Hepatocyte (in vitro differentiated cells): ENCODE results near the gene LTB4R2. TPM values are rescaled to one million over a fixed set of nuclear protein-coding genes. Genes with fewer than 3 reads are reported as not detected.

Source experiments
- DNase-seq: peaks from one replicate; pipeline ENCODE4 v3.0.0-alpha.2; 2016; ENCODE audit warnings: low spot score
- H2AFZ ChIP-seq: fragments of 200-600 bp; sonication (generic); 2 replicates; pipeline ENCODE4 v1.6.0; 2016; ENCODE audit warnings: antibody characterized with exemption, mild to moderate bottlenecking
- H3K27ac ChIP-seq: fragments of 200-600 bp; sonication (generic); 2 replicates; pipeline ENCODE4 v1.5.1; 2016; ENCODE audit warnings: mild to moderate bottlenecking
- H3K27me3 ChIP-seq: fragments of 200-600 bp; sonication (generic); 2 replicates; pipeline ENCODE4 v1.6.1; 2016
- H3K36me3 ChIP-seq: fragments of 200-600 bp; sonication (generic); replicated peaks from 2 replicates; pipeline ENCODE4 v1.5.1; 2016; ENCODE audit warnings: low read depth; ENCODE audit not compliant: insufficient read depth
- H3K4me1 ChIP-seq: fragments of 200-600 bp; sonication (generic); 2 replicates; pipeline ENCODE4 v1.5.1; 2016; ENCODE audit warnings: mild to moderate bottlenecking, moderate library complexity; ENCODE audit not compliant: insufficient read depth
- H3K4me2 ChIP-seq: fragments of 200-600 bp; sonication (generic); 2 replicates; pipeline ENCODE4 v1.6.0; 2016
- H3K4me3 ChIP-seq: fragments of 200-600 bp; sonication (generic); 2 replicates; pipeline ENCODE4 v1.5.1; 2016; ENCODE audit warnings: mild to moderate bottlenecking
- H3K79me2 ChIP-seq: fragments of 200-600 bp; sonication (generic); 2 replicates; pipeline ENCODE4 v1.6.0; 2017; ENCODE audit warnings: mild to moderate bottlenecking
- H3K9me2 ChIP-seq: fragments of 200-600 bp; sonication (generic); replicated peaks from 2 replicates; pipeline ENCODE4 v1.6.0; 2017; ENCODE audit warnings: mild to moderate bottlenecking; ENCODE audit not compliant: insufficient read depth
- H3K9me3 ChIP-seq: fragments of 200-600 bp; sonication (generic); 2 replicates; pipeline ENCODE4 v1.5.1; 2016; ENCODE audit warnings: low read depth, mild to moderate bottlenecking
- H4K20me1 ChIP-seq: fragments of 200-600 bp; sonication (generic); 2 replicates; pipeline ENCODE4 v1.6.0; 2016; ENCODE audit warnings: mild to moderate bottlenecking; ENCODE audit not compliant: insufficient read depth, poor library complexity, severe bottlenecking
- EZH2 ChIP-seq: fragments of 200-600 bp; sonication (generic); IDR thresholded peaks from 2 replicates; pipeline ENCODE4 v1.6.1; 2016; ENCODE audit warnings: antibody characterized with exemption, mild to moderate bottlenecking, borderline replicate concordance
- EZH2phosphoT487 ChIP-seq: fragments of 200-600 bp; sonication (generic); IDR thresholded peaks from one replicate; pipeline ENCODE4 v1.6.1; 2018; ENCODE audit warnings: antibody characterized with exemption, mild to moderate bottlenecking, low read depth, moderate library complexity; ENCODE audit not compliant: unreplicated experiment, severe bottlenecking
- WGBS: methylation state at CpG from one replicate; pipeline ENCODE4 v1.1.6; 2016; ENCODE audit warnings: low lambda C conversion rate; ENCODE audit errors: missing lambda C conversion rate; 5-methylcytosine and 5-hydroxymethylcytosine counted together
- polyA plus RNA-seq: library from polyadenylated mRNA; unstranded; fragments of >200 nt; fragmentation: Nextera tagmentation; extraction: Ambion mirVana; gene quantifications from 2 replicates; pipeline ENCODE4 v1.2.1, GENCODE V29; 2016
- total RNA-seq: library from RNA; depleted of rRNA; stranded (reverse); fragments of >200 nt; gene quantifications from 2 replicates; pipeline ENCODE4 v1.2.3, GENCODE V29; 2014
- TF ChIP-seq, protein P1 (sequence below): fragments of 200-600 bp; sonication (generic); IDR thresholded peaks from 2 replicates; pipeline ENCODE4 v1.5.1; 2016; ENCODE audit warnings: antibody characterized with exemption, mild to moderate bottlenecking; ENCODE audit not compliant: poor library complexity

Gene LTB4R2
- total and polyA plus RNA-seq, 2 experiments from 2014 or later: 0.92 to 3.6 TPM

DNA sequence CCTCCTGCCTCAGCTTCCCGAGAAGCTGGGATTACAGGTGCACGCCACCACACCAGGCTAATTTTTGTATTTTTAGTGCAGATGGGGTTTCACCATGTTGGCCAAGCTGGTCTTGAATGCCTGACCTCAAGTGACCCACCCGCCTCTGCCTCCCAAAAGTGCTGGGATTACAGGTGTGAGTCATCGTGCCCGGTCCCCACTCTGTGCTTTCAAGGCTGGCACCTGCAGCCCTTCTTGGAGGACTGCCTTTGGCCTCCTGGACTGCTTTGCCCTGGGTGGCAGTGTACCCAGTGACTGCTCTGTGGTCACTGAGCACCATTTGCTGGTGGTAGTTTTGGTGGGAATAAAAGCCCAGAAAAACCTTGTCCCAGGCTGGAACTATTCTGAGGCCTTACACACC lies 22.9 kb upstream of the LTB4R2 start:
- H3K36me3 ChIP-seq: no peaks in the 10 kb centered on the region
- no peak for TF ChIP-seq EZH2
- no peak for TF ChIP-seq EZH2phosphoT487
- TF ChIP-seq, protein P1, sequence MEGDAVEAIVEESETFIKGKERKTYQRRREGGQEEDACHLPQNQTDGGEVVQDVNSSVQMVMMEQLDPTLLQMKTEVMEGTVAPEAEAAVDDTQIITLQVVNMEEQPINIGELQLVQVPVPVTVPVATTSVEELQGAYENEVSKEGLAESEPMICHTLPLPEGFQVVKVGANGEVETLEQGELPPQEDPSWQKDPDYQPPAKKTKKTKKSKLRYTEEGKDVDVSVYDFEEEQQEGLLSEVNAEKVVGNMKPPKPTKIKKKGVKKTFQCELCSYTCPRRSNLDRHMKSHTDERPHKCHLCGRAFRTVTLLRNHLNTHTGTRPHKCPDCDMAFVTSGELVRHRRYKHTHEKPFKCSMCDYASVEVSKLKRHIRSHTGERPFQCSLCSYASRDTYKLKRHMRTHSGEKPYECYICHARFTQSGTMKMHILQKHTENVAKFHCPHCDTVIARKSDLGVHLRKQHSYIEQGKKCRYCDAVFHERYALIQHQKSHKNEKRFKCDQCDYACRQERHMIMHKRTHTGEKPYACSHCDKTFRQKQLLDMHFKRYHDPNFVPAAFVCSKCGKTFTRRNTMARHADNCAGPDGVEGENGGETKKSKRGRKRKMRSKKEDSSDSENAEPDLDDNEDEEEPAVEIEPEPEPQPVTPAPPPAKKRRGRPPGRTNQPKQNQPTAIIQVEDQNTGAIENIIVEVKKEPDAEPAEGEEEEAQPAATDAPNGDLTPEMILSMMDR: no peak
- H3K4me2 ChIP-seq: no peak overlapping the region
- no peaks in the 10 kb centered on the region for H3K79me2 ChIP-seq
- H3K4me3 ChIP-seq: no peak overlapping the region
- H3K27ac ChIP-seq: no peak overlapping the region
- H3K27me3 ChIP-seq: no peaks in the 10 kb centered on the region
- H3K9me2 ChIP-seq: no peaks in the 10 kb centered on the region
- no peak overlapping the region for H2AFZ ChIP-seq
- 95% methylated on average over 5 of the region's 5 CpGs for WGBS
- H4K20me1 ChIP-seq: no peaks in the 10 kb centered on the region
- H3K9me3 ChIP-seq: no peaks in the 10 kb centered on the region
- no peaks in the 10 kb centered on the region for H3K4me1 ChIP-seq
- no peak for DNase-seq

DNA sequence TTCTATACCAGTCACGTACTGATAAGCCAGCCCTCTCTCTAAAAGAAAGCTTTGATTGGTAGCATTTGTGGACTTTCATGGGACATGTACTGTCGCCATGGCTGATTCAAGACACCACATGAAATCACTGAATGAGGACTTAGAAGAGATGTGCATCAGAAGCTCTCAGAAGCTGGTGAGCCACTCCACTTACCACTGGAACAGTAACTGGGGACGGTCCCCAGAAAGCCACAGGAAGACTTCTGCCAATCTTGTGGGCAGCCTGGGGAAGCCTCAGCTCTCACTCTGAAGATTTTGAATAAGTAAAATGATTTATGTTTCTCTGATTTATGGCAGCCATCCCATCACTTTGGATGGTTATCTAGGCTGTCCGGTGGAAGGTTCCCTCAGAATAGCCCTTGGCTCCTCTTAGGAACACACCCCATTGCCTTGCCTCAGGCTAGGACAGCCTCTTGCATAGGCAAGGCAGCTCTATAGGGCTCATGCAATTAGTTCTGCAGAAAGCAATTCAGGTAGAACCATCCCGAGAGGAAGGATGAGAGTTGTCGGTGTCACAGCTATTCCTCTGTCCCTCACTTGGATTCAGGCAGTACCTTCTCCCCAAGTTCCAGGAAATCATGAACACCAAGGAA lies 20.2 kb upstream of the LTB4R2 start:
- H3K36me3 ChIP-seq: no peaks in the 10 kb centered on the region

DNA sequence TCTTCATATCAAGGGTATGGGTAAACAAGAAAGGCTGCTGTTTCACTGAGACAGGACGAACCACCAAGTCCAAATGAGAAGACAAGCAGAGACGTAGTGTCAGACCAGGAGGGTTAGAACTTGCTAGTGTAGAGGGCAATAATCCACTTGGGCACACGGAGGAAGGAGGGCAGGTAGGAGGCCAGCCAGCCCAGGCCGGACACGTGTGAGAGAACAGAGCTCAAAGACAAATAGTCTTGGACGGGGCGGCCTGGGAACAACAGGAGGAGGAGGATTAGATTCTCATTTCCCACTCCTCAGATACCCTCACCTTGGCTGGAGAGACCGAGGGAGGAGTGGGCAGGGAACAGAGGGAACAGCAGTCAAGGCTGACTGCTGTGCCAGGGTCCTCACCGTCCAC lies 19.2 kb upstream of the LTB4R2 start:
- 87% methylated on average over 9 of the region's 9 CpGs for WGBS
- TF ChIP-seq, protein P1: no peak
- TF ChIP-seq EZH2phosphoT487 (no peak), EZH2 (no peak)

More for the DNA sequence above, 20.2 kb upstream of the LTB4R2 start:
- H3K27ac ChIP-seq: no peak overlapping the region
- no peaks in the 10 kb centered on the region for H3K9me3 ChIP-seq
- H3K4me1 ChIP-seq: no peaks in the 10 kb centered on the region
- H3K27me3 ChIP-seq: no peaks in the 10 kb centered on the region
- no peaks in the 10 kb centered on the region for H3K79me2 ChIP-seq
- 94% methylated on average over 6 of the region's 6 CpGs for WGBS
- H4K20me1 ChIP-seq: no peaks in the 10 kb centered on the region
- no peak overlapping the region for H3K4me3 ChIP-seq
- no peaks in the 10 kb centered on the region for H3K9me2 ChIP-seq
- H2AFZ ChIP-seq: no peak overlapping the region
- TF ChIP-seq EZH2 (no peak), EZH2phosphoT487 (no peak)
- TF ChIP-seq, protein P1: no peak
- no peak overlapping the region for H3K4me2 ChIP-seq
- no peak for DNase-seq

More for the DNA sequence above, 19.2 kb upstream of the LTB4R2 start:
- Histone ChIP-seq H3K4me3 (no peak overlapping the region), H3K27ac (no peak overlapping the region), H4K20me1 (no peaks in the 10 kb centered on the region), H3K36me3 (no peaks in the 10 kb centered on the region), H3K79me2 (no peaks in the 10 kb centered on the region), H3K27me3 (no peaks in the 10 kb centered on the region), H3K4me1 (no peaks in the 10 kb centered on the region), H2AFZ (no peak overlapping the region), H3K4me2 (no peak overlapping the region), H3K9me2 (no peaks in the 10 kb centered on the region), H3K9me3 (no peaks in the 10 kb centered on the region)
- no peak for DNase-seq
